Duodenal mucosa (tissue), 2 donors: Measurements from ENCODE around the gene PTPRC.

ENCODE experiments used
- H3K27ac ChIP-seq: one replicate; pipeline ENCODE4 v1.7.0; 2013; ENCODE audit warnings: low read depth, low read length
- H3K27me3 ChIP-seq, 2 donors: one replicate each; pipeline ENCODE4 v1.7.0; 2013; ENCODE audit warnings: low read length in 2 of 2, control low read depth in 1 of 2; ENCODE audit not compliant: insufficient read depth in 2 of 2, control insufficient read depth in 1 of 2
- H3K36me3 ChIP-seq, 2 donors: one replicate each; pipeline ENCODE4 v1.7.0; 2013; ENCODE audit warnings: low read length in 2 of 2, control low read depth in 1 of 2; ENCODE audit not compliant: insufficient read depth in 2 of 2, control insufficient read depth in 1 of 2
- H3K4me1 ChIP-seq, 2 donors: one replicate each; pipeline ENCODE4 v1.7.0; 2013; ENCODE audit warnings: low read length in 2 of 2, control low read depth in 1 of 2; ENCODE audit not compliant: insufficient read depth in 2 of 2, control insufficient read depth in 1 of 2
- H3K4me3 ChIP-seq, 2 donors: one replicate each; pipeline ENCODE4 v1.7.0; 2013; ENCODE audit warnings: low read length in 2 of 2, low read depth in 1 of 2
- H3K9ac ChIP-seq, 2 donors: one replicate each; pipeline ENCODE4 v1.7.0; 2013; ENCODE audit warnings: low read length in 2 of 2, low read depth in 1 of 2
- H3K9me3 ChIP-seq, 2 donors: one replicate each; pipeline ENCODE4 v1.7.0; 2013; ENCODE audit warnings: low read length in 2 of 2, control low read depth in 1 of 2; ENCODE audit not compliant: control insufficient read depth in 1 of 2

The PTPRC gene

DNA sequence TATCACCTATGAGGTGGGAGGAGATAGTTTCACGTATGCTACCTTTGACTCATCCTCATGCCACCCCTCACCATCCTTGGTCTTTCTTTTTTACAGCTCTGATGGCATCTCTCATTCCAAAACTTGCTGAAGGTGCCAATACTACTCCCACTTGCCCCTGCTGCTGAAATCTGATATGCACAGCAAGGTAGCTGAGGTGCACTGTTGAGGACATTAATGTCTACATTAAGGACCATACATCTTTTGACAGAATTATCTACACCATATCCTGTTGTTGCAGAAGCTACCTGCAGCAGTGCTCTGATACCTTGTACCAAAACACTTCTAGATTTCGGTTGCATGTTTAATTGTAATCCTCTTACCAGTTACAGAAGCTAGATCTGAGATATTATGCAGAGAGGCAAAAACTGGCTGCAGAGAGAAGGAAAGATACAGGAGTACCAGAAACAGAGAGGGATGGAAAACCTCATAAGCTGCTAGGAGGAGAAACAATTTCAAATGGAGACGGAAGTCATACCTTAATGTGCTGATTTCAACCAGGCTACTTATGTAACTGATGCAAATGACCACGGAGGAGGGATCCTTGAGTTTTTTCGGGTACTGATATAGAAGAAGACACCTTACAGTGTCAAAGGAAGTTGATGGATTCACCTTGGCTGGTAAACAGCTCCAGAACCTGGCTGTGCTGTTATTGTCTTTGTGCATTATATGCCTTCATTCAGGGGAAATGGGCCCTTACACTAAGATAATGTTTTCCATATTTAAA, 19.3 kb upstream of the PTPRC start:
- Histone ChIP-seq H3K9me3 (no peaks in the 10 kb centered on the region), H3K27ac (no peak overlapping the region), H3K9ac (no peak overlapping the region), H3K4me3 (no peak overlapping the region), H3K4me1 (peaks cover 11 to 23% of the 10 kb centered on the region in 2 donors), H3K36me3 (no peaks in the 10 kb centered on the region), H3K27me3 (no peaks in the 10 kb centered on the region)

DNA sequence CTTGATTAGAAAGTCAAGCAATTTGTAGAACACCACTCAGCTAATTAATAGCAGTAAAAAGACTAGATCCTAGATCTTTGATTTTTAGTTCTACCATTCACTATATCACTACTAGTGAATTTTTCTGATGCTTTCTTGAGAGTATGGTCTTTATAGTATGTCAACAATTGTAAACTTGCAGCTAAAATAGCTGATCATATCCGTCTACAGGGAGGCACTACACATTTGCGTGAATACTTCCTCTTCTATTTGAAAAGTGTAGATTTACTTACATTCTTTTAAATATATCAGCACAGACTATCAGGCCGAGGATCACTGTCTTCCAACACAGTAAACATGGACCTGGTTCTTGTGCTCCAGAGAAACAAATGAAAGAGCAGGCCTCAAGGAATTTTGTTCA, 18.6 kb upstream of the PTPRC start:
- Histone ChIP-seq H3K9me3 (no peaks in the 10 kb centered on the region), H3K36me3 (no peaks in the 10 kb centered on the region), H3K9ac (no peak overlapping the region), H3K27me3 (no peaks in the 10 kb centered on the region), H3K4me3 (no peak overlapping the region), H3K4me1 (peaks cover 11 to 23% of the 10 kb centered on the region in 2 donors), H3K27ac (no peak overlapping the region)

DNA sequence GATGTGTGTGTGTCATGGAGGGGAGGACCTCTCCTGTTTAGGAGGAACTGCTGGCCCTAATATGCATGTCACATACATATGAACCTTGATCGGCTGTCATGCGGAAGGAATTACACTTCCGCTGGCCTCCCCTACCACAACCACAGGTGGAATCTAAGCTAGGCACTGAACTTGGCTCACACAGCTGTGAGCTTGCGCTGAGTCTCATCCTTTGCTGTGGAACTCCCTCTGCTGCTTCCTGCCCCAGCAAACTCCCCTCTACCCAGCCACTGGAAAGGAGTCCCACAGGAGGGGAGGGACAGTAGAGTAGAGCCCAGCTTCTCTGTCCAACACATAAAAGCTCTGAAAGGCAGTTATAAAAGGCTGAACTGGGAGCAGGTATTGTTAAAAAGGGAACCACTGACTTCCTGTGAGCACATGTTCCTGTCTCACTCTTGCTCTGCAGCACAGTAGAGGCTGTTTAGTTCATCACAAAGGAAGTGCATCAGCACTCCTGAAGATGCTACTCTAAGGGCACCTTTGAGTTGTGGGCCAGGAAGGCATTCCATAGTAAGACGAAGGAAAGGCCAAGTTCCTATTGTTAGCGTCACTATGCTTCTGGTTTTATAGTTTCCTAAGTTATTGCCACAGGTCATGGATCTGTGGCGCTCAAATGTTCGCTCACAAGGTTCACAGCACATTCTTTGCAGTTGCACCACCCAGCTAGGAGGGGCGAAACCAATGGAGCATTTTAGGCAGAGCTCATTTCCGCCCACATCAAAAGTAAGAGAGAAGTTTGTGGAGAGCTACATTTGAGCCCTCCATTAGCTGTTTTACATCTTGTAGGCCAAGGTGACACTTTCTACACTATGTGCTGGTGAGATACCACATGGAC, 17.7 kb upstream of the PTPRC start:
- Histone ChIP-seq H3K9me3 (no peaks in the 10 kb centered on the region), H3K36me3 (no peaks in the 10 kb centered on the region), H3K27ac (peak overlapping the region; percentile 47), H3K4me1 (peaks cover 11 to 23% of the 10 kb centered on the region in 2 donors), H3K4me3 (peak overlapping the region in 1 of 2 donors; percentile 26), H3K9ac (peak overlapping the region in 1 of 2 donors; percentile 20), H3K27me3 (no peaks in the 10 kb centered on the region)

DNA sequence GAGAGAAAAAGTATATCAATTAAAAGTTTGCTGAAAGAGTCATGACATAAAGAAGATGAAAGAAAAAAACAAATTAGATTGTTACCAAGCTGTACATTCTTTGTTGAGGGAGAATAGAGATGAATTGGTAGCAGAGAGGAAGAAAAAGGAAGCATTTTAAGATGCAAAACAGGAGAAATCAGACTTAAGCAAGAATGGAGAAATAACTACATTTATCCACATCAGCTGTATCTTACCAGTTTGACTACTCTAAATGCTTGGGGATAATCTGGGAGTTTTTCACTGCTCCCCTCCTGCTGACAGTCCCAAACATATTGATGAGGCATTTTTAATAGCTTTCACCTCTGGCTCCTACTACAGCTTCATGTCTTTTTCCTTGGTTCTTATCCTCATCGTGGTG, 16.8 kb upstream of the PTPRC start:
- Histone ChIP-seq H3K4me3 (peak overlapping the region in 1 of 2 donors; percentile 26), H3K27ac (no peak overlapping the region), H3K27me3 (no peaks in the 10 kb centered on the region)

DNA sequence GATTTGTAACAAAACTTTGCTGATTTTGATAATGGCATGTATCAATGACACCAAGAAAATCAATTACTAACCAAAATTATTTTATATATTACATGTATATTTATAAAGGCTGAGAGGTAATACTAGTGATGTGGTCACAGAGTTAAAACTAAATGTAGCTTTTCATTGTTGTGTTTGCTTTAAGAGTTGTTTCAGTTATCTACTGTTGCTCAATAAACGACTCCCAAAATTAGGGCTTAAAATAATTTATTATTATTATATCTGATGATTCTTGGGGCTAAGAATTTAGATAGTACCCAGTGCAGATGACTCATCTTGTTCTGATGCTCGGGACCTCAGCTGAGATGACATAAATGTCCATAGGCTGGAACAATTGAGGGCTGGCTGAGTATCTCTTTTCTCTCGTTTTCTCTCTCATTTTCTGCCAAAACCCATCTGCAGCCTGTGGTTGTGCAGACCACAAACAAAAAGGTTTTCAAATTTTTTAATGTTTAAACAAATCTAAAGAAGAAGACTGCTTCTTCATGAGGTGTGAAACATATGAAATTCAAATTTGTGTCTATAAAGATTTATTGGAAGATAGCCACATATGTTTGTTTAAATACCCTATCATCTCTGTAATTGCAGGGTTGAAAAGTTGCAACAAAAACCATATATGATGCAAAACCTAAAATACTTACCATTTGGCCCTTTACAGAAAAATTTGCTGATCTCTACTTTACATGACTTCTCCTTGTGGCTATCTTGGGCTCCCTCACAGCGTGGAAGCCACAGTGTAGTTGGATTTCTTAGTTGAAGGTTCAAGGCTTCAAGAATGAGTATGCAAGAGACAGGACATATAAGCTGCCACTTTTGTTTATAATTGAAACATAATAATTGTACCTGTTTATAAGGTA, 14.8 kb upstream of the PTPRC start:
- H3K4me1 ChIP-seq, result peaks cover 11 to 23% of the 10 kb centered on the region in 2 donors
- no peak overlapping the region for H3K4me3 ChIP-seq
- H3K9me3 ChIP-seq, result no peaks in the 10 kb centered on the region
- H3K36me3 ChIP-seq, result no peaks in the 10 kb centered on the region
- H3K9ac ChIP-seq, result no peak overlapping the region
- H3K27ac ChIP-seq, result no peak overlapping the region
- no peaks in the 10 kb centered on the region for H3K27me3 ChIP-seq

More for the DNA sequence above, 16.8 kb upstream of the PTPRC start:
- H3K9ac ChIP-seq, result no peak overlapping the region
- H3K4me1 ChIP-seq, result peaks cover 11 to 23% of the 10 kb centered on the region in 2 donors
- no peaks in the 10 kb centered on the region for H3K9me3 ChIP-seq
- no peaks in the 10 kb centered on the region for H3K36me3 ChIP-seq

DNA sequence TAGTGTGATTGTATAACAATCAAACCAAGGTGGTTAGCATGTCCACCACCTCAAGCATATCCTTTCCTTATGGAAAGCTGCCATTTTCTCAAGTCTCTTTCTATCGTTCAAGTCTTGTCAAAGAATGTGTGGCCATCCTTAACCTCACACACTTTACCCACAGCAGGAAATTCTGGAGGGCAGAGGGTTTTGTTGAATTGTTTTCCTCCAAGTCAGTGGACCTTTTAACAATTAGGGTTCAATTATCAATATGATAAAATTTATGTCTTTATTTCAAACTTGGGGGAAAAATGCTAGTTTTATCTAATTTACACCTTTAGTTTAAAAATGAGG, 14.2 kb upstream of the PTPRC start:
- Histone ChIP-seq H3K9ac (no peak overlapping the region), H3K27me3 (no peaks in the 10 kb centered on the region), H3K9me3 (no peaks in the 10 kb centered on the region), H3K27ac (no peak overlapping the region), H3K4me3 (no peak overlapping the region), H3K36me3 (no peaks in the 10 kb centered on the region), H3K4me1 (peaks cover 7 to 18% of the 10 kb centered on the region in 2 donors)

DNA sequence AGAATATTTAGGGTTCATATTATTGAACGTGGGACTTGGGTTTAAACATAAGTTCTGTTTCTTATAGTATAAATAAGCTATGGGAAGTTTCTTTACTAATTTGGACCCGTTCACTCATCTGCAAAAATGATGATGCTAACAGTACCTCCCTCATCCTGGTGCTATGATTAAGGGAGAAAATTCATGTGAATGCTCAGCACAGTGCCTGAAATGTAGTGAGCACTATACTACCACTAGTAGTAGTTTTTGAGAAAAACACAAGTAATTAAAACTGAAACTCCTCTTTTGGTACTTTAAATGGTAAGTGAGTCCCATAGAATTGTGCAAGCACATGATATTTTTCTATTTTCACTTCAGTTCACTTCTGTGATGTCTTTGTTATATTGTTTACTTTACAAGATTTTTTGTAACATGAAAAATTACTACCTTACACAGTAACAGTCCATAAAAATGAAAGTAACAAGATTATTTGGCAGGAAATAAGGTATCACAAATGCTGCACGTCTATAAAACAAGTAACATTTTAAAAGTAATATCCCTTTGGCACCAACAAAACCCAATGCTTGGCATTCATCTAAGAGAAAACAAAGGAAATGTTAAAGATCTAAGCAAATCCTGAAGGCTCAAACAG, 11.3 kb upstream of the PTPRC start:
- Histone ChIP-seq H3K27ac (no peak overlapping the region), H3K4me3 (no peak overlapping the region), H3K4me1 (peaks cover under 1 to 5% of the 10 kb centered on the region in 2 donors)

DNA sequence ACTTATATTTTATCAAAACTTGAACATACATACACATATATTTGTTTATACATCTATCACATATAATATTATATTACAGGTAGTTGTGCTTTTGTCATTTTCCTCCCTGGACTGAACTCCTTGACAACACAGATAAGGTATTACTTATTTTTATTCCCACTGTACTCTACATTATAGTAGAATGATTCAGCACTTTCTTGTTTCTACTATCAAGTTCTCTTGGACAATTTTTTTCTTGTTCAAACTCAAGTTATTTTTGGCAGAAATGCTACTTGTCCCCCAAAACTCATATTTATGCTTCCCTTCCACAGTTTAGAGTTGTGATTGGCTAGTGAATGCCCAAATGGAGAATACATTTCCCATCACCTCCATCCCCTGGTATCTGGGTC, 10.8 kb upstream of the PTPRC start:
- Histone ChIP-seq H3K9ac (no peak overlapping the region), H3K36me3 (no peaks in the 10 kb centered on the region), H3K4me3 (no peak overlapping the region), H3K9me3 (no peaks in the 10 kb centered on the region), H3K27me3 (no peaks in the 10 kb centered on the region), H3K27ac (no peak overlapping the region), H3K4me1 (peaks cover 0 to 4% of the 10 kb centered on the region in 2 donors)

More for the DNA sequence above, 11.3 kb upstream of the PTPRC start:
- H3K9me3 ChIP-seq, result no peaks in the 10 kb centered on the region
- H3K9ac ChIP-seq, result no peak overlapping the region
- no peaks in the 10 kb centered on the region for H3K27me3 ChIP-seq
- H3K36me3 ChIP-seq, result no peaks in the 10 kb centered on the region

DNA sequence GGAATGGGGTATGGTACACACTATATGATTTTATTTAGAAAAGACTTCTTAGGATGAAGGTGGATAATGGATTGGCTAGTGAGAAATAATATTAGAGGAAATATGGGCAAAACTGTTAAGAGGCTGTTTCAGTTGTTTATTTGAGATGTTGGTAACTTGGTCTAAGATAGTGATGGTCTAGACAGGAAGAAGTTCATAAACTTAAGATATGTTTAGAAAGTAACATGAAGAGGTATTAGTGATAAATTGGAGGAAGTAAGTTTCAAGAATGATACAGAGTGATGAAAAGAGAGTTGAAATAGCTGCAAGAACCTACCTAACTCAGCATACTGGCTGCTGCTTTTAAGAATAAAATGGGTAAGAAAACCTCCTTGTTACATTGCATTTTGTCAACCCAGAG, 9.2 kb upstream of the PTPRC start:
- Histone ChIP-seq H3K9me3 (no peaks in the 10 kb centered on the region), H3K36me3 (no peaks in the 10 kb centered on the region), H3K4me1 (no peaks in the 10 kb centered on the region), H3K27ac (no peak overlapping the region), H3K27me3 (no peaks in the 10 kb centered on the region), H3K4me3 (no peak overlapping the region), H3K9ac (no peak overlapping the region)
